Loucy (cell line): ENCODE data around the gene CRY2.

ENCODE experiments used
- H2AFZ ChIP-seq: fragments of 200-600 bp; sonication (generic); 2 replicates; pipeline ENCODE4 v1.6.0; 2016; ENCODE audit warnings: antibody characterized with exemption, mild to moderate bottlenecking, low read length, moderate library complexity
- H3F3A ChIP-seq: fragments of 200-600 bp; 2 replicates; pipeline ENCODE4 v1.6.0; 2016; ENCODE audit warnings: antibody characterized with exemption, low read depth, mild to moderate bottlenecking
- H3K27me3 ChIP-seq: fragments of 200-600 bp; sonication (generic); 2 replicates; pipeline ENCODE4 v1.6.1; 2014; ENCODE audit warnings: low read length, mild to moderate bottlenecking; ENCODE audit not compliant: insufficient read depth, poor library complexity, severe bottlenecking
- H3K36me3 ChIP-seq: fragments of 200-600 bp; sonication (generic); 2 replicates; pipeline ENCODE4 v1.6.1; 2016; ENCODE audit warnings: low read length; ENCODE audit not compliant: insufficient read depth
- H3K4me1 ChIP-seq: fragments of 200-600 bp; sonication (generic); 2 replicates; pipeline ENCODE4 v1.5.1; 2014; ENCODE audit warnings: low read length, mild to moderate bottlenecking; ENCODE audit not compliant: insufficient read depth, poor library complexity, severe bottlenecking
- H3K4me2 ChIP-seq: fragments of 200-600 bp; sonication (generic); 2 replicates; pipeline ENCODE4 v1.6.0; 2014; ENCODE audit warnings: antibody characterized with exemption, low read length, low read depth, mild to moderate bottlenecking; ENCODE audit not compliant: poor library complexity, severe bottlenecking
- H3K4me3 ChIP-seq: fragments of 200-600 bp; sonication (generic); 2 replicates; pipeline ENCODE4 v1.5.1; 2014; ENCODE audit warnings: low read length, mild to moderate bottlenecking, mixed read lengths; ENCODE audit not compliant: poor library complexity, severe bottlenecking
- H3K79me2 ChIP-seq: fragments of 200-600 bp; sonication (generic); 2 replicates; pipeline ENCODE4 v1.6.1; 2014; ENCODE audit warnings: low read length; ENCODE audit not compliant: insufficient read depth
- H3K9ac ChIP-seq: fragments of 200-600 bp; sonication (generic); 2 replicates; pipeline ENCODE4 v1.6.0; 2014; ENCODE audit warnings: mild to moderate bottlenecking, low read depth, low read length, moderate library complexity; ENCODE audit not compliant: poor library complexity, severe bottlenecking
- H3K9me2 ChIP-seq: fragments of 200-600 bp; sonication (generic); replicated peaks from 2 replicates; pipeline ENCODE4 v1.6.1; 2016; ENCODE audit warnings: low read depth, low read length, mixed read lengths
- H3K9me3 ChIP-seq: fragments of 200-600 bp; sonication (generic); 2 replicates; pipeline ENCODE4 v1.6.1; 2014; ENCODE audit warnings: mild to moderate bottlenecking, antibody characterized with exemption, low read length, low read depth; ENCODE audit not compliant: insufficient read depth
- H4K20me1 ChIP-seq: fragments of 200-600 bp; sonication (generic); 2 replicates; pipeline ENCODE4 v1.6.0; 2014; ENCODE audit warnings: antibody characterized with exemption, low read length, mild to moderate bottlenecking; ENCODE audit not compliant: insufficient read depth, poor library complexity, severe bottlenecking
- CTCF ChIP-seq: fragments of 200-600 bp; sonication (generic); conservative IDR thresholded peaks from 2 replicates; pipeline ENCODE4 v1.5.1; 2014; ENCODE audit warnings: mild to moderate bottlenecking, antibody characterized with exemption, low read length
- EZH2phosphoT487 ChIP-seq: fragments of 200-600 bp; IDR thresholded peaks from 2 replicates; pipeline ENCODE4 v1.6.1; 2018; ENCODE audit warnings: antibody characterized with exemption, mild to moderate bottlenecking, moderate library complexity, borderline replicate concordance

The CRY2 gene

GRCh38 chr11:45915446-45915845 is 68.2 kb downstream of the CRY2 start:
- Histone ChIP-seq H3K79me2 (peaks cover 23% of the 10 kb centered on the region), H4K20me1 (peaks cover 22% of the 10 kb centered on the region), H3K4me1 (peaks cover 29% of the 10 kb centered on the region), H3K9me3 (no peaks in the 10 kb centered on the region), H3K9ac (no peak overlapping the region), H3K36me3 (peaks cover 17% of the 10 kb centered on the region; the same call in 1 of the 2 replicates), H3K4me3 (no peak overlapping the region), H3F3A (peaks cover 3% of the 10 kb centered on the region; the same call in 1 of the 2 replicates), H2AFZ (no peak overlapping the region), H3K4me2 (no peak overlapping the region), H3K9me2 (no peaks in the 10 kb centered on the region), H3K27me3 (no peaks in the 10 kb centered on the region)
- TF ChIP-seq CTCF = no peak
- TF ChIP-seq EZH2phosphoT487 = no peak

- H3K79me2 ChIP-seq = peaks cover 23% of the 10 kb centered on the region
- peaks cover 3% of the 10 kb centered on the region; the same call in 1 of the 2 replicates for H3F3A ChIP-seq
- H3K4me2 ChIP-seq = peak overlapping the region; percentile 91
- H4K20me1 ChIP-seq = peaks cover 22% of the 10 kb centered on the region
- H3K9me2 ChIP-seq = no peaks in the 10 kb centered on the region
- no peaks in the 10 kb centered on the region for H3K27me3 ChIP-seq
- H3K4me1 ChIP-seq = peaks cover 29% of the 10 kb centered on the region
- H3K4me3 ChIP-seq = peak overlapping the region; percentile 94
- no peaks in the 10 kb centered on the region for H3K9me3 ChIP-seq
- H3K36me3 ChIP-seq = peaks cover 17% of the 10 kb centered on the region; the same call in 1 of the 2 replicates
- peak overlapping the region; percentile 96; the same call in 1 of the 2 replicates for H2AFZ ChIP-seq
- H3K9ac ChIP-seq = peak overlapping the region; percentile 89
- TF ChIP-seq CTCF (no peak), EZH2phosphoT487 (no peak)
These were observed 70.0 kb downstream of the CRY2 start for GRCh38 chr11:45917286-45917622.

GRCh38 chr11:45917623-45918330 is 70.5 kb downstream of the CRY2 start, which contains the start of gene PEX16:
PEX16 (minus strand) TSS chr11:45917877; CDS start chr11:45917811, 66 bp downstream.
- TF ChIP-seq CTCF (no peak), EZH2phosphoT487 (no peak)
- H3K27me3 ChIP-seq = no peaks in the 10 kb centered on the region
- H3K79me2 ChIP-seq = peaks cover 23% of the 10 kb centered on the region
- peaks cover 29% of the 10 kb centered on the region for H3K4me1 ChIP-seq
- H2AFZ ChIP-seq = peak within 1 kb of the TSS; percentile 96
- peak within 1 kb of the TSS; percentile 94 for H3K4me3 ChIP-seq
- H3K4me2 ChIP-seq = peak within 1 kb of the TSS; percentile 91
- peaks cover 22% of the 10 kb centered on the region for H4K20me1 ChIP-seq
- H3K9ac ChIP-seq = peak within 1 kb of the TSS; percentile 89
- H3F3A ChIP-seq = peaks cover 3% of the 10 kb centered on the region; the same call in 1 of the 2 replicates
- no peaks in the 10 kb centered on the region for H3K9me3 ChIP-seq
- H3K36me3 ChIP-seq = peaks cover 17% of the 10 kb centered on the region; the same call in 1 of the 2 replicates
- no peaks in the 10 kb centered on the region for H3K9me2 ChIP-seq
